Lower leg skin (tissue), 3 donors: Measurements from ENCODE around the gene MED25.

Experiments used
- POLR2A ChIP-seq, 2 donors: fragments of 450-650 bp; IDR thresholded peaks; one replicate each; pipeline ENCODE4 v1.6.1; 2016 to 2017; ENCODE audit warnings: antibody characterized with exemption in 2 of 2, mild to moderate bottlenecking in 1 of 2, moderate library complexity in 1 of 2
- TF ChIP-seq, protein P1 (sequence below), 3 donors: fragments of 450-650 bp; IDR thresholded peaks; one replicate each; pipeline ENCODE4 v1.5.1; 2016; ENCODE audit warnings: antibody characterized with exemption in 3 of 3, mild to moderate bottlenecking in 3 of 3, moderate library complexity in 2 of 3

DNA sequence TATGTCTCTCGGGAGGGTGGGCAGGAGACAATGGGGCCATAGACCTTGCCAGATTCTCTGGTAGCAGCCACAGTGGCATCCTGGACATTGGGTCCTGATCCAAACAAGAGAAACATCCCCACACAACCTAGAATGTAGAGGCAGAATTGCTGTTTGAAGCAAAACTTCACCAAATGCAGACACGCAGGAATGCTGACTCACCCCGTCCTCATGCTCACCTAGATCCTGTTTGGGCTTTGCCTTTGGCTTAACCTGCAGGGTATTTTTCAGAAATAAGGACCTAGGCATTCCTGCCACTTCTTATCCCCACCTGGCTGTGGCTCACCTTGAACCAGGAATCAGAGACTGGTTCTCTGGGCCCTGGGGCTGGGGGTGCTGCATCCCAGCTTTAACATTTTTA lies 66.7 kb downstream of the MED25 start:
- TF ChIP-seq, protein P1, sequence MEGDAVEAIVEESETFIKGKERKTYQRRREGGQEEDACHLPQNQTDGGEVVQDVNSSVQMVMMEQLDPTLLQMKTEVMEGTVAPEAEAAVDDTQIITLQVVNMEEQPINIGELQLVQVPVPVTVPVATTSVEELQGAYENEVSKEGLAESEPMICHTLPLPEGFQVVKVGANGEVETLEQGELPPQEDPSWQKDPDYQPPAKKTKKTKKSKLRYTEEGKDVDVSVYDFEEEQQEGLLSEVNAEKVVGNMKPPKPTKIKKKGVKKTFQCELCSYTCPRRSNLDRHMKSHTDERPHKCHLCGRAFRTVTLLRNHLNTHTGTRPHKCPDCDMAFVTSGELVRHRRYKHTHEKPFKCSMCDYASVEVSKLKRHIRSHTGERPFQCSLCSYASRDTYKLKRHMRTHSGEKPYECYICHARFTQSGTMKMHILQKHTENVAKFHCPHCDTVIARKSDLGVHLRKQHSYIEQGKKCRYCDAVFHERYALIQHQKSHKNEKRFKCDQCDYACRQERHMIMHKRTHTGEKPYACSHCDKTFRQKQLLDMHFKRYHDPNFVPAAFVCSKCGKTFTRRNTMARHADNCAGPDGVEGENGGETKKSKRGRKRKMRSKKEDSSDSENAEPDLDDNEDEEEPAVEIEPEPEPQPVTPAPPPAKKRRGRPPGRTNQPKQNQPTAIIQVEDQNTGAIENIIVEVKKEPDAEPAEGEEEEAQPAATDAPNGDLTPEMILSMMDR (IDR thresholded peaks at IDR 0.05) = no peak
- no peak for TF ChIP-seq POLR2A (IDR thresholded peaks at IDR 0.05)
